OCI-LY1 (cell line): Measurements from ENCODE around the gene APLP2.

Source experiments
- CTCF ChIP-seq: fragments of 200-600 bp; sonication (generic), shearing (Covaris generic); IDR thresholded peaks from 2 replicates; pipeline ENCODE4 v1.5.1; 2017; ENCODE audit warnings: mild to moderate bottlenecking, antibody characterized with exemption, low read length, moderate library complexity, mixed read lengths
- EZH2 ChIP-seq: fragments of 200-600 bp; sonication (generic), shearing (Covaris generic); IDR thresholded peaks from 2 replicates; pipeline ENCODE4 v1.8.0; 2017; ENCODE audit warnings: borderline replicate concordance, mixed run types, mild to moderate bottlenecking, antibody characterized with exemption, low read length, moderate library complexity, mixed read lengths

GRCh38 chr11:130124096-130124495, 54.4 kb downstream of the APLP2 start:
- no peak for TF ChIP-seq CTCF
- no peak for TF ChIP-seq EZH2
